Myocyte (in vitro differentiated cells): ENCODE results near the gene CCDC188. TPM values are rescaled to one million over a fixed set of nuclear protein-coding genes. Genes with fewer than 3 reads are reported as not detected.

Source experiments
- DNase-seq: peaks from one replicate; pipeline ENCODE4 v3.0.0-alpha.2; 2012; ENCODE audit warnings: low read depth
- total RNA-seq: library from RNA; depleted of rRNA; stranded (reverse); fragments of >200 nt; gene quantifications from 2 replicates; pipeline ENCODE4 v1.2.3, GENCODE V29; 2014

The CCDC188 gene
- total RNA-seq, 1 donor from 2014 or later: 0.40 TPM

DNA sequence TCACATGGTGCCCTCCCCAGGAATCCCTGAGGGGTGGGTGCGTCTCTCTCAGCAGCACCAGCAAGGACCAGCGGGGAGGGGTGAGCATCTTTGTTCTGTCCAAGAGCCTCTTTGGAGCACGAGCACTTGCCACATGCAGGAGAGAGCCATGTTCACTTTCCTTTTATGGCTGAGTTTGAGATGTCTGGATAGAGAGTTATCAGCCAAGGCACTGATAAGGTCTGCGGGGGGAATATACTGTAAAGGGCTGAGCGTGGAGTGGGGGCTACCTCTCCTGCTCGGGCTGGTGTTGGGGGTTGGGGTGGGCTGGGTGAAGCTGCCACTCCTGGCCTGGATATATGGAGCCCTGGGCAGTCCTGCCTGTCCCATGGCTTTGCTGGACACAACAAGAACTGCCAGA lies 34.9 kb upstream of the CCDC188 start:
- no peak for DNase-seq

DNA sequence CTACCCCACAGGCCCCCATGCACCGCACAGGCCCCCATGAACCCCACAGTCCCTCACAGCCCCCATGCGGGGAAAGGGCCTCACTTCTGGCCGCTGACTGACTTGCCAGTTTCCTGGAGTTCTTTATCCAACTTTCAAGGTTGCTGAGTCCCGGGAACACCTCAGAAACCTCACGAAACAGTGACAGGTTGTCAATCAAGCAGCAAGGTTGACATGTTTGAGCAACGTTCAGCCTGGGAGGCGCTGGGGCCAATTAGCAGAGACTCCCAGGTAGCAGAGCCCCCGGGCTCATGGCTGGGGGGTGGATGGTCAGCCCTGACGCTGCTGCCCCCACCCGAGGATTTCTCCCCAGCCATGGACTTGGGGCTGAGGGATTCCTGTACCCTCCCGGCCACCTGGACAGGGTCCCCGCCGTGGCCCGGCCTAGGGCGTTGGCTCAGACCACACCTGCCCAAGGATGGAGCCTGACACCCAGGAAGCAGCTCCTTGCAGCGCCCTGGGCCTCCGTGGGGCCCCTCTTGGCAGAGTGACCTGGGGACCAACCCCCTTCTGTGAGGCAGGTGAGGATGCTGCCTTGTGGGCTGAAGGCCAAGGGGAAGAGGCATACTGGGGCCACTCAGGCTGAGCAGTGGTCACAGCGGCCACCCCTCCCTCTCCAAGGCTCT lies 33.8 kb upstream of the CCDC188 start:
- DNase-seq: no peak

DNA sequence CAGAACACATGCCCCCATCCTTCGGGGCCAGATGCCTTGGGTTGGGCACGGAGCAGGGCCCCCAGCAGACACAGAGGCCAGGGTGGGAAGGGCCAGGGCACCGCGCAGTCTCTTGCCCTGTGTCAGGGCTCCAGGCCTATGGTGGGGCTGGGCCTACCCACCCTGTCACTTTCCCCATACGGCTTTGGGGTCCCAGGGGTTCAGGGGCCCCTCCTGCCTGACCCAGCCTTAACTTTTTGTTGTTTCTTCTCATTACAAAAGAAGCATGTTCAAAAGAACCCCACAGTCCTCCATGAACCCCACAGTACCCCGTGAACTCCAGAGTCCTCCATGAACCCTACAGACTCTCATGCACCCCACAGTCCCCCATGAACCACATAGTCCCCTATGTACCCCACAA lies 33.0 kb upstream of the CCDC188 start:
- no peak for DNase-seq

DNA sequence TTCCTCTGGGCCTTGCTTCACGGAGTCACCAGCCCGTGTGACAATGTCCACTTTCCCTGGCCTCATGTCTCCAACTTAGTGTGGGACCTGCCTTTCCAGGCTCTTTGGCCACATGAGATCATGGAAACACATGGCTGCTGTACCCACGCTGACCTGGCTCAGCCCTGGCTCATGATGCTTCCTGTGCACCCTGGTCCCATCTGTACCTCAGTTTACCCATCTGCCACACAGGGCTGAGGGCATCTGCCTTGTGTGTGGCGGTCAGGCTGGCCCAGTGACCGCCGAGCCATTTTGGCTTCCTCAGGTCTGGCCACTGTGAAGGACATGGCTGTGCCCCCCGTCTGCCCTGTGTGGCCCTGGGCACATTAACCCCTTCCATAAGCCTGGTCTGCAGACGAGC lies 32.2 kb upstream of the CCDC188 start:
- no peak for DNase-seq

DNA sequence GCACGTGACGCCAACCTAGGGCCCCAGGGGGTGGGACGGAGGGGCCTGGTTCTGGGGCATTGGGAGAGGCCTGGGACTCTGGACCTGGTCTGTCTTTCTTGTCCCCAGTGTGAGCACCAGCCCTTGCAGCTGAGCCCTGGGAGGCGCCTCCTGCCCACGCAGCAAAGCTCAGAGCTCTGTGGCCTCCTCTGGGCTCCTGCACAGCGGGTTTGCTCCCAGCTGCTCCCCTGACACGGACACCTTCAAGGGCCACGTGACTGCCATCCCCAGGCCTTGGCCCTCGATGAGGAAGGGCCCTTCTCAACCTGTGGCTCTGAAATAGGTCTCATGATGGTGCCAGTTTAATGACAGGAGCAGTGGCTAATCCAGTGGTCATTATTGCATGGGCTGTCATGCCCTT lies 31.5 kb upstream of the CCDC188 start:
- no peak for DNase-seq

DNA sequence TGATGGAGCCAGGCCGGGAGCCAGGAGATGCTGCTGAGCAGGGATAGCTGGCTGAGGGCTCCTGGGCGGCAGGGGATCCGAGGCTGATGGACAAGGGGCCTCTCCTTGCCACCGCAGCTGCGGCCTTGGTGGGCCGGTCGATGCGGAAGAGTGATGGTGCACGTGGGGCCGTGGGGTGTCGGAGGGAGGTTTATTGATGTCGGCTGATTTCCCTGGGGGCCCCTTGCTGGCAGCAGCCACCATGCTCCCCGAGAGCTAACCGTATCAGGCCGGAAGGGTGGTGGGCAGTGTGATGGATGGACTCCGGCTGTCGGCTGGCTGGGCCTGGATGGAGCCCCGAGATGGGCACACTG lies 31.0 kb upstream of the CCDC188 start:
- no peak for DNase-seq

DNA sequence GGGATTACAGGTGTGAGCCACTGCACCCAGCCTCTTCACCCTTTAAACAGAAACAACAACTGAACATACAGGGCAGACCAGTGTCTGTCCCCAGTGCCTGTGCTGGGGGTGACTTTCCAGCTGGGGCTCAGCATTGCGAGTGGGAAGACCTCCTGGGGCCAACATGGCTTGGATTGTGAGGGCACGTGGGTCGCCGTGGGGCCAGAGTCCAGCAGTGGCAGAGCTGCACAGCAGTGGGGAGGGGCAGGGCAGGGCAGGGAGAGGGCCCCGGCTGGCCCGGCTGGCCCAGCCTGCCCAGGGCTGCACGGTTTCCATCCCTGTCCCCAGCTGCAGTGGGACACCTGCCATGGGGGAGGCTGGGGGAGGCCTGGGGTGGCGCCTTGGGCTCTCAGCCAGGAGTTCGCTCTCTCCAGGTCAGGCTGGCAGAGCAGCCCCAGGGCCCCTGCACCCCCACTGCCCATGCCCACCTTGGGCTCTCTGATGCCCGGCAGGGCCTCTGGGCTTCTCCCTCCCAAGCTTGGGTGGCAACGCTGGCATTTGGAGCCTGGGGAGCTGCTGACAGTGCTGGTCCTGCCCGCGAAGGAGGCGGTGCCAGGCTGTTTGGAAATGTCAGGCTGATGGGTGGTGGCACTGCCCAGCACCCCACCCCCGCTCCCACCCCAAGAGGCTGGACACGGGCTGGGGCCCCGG lies 30.5 kb upstream of the CCDC188 start:
- no peak for DNase-seq

DNA sequence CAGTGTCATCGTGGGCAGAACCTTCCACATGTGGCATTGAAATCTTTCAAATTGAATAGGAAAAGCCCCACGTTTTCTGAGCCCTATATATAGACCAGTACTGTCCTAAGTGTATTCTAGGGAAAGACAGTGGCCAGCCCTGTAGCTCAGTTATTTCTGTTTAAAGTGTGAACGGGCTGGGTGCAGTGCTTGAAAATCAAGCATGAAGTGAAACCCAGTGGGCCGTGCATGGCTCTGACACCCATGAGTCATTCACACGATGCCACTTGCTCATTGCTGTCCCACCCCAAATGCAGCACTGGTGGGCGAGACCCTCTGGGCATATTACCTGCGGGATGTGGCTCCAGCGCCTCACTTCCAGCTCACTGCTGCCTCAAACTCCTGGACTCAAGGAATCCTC lies 29.8 kb upstream of the CCDC188 start:
- no peak for DNase-seq

DNA sequence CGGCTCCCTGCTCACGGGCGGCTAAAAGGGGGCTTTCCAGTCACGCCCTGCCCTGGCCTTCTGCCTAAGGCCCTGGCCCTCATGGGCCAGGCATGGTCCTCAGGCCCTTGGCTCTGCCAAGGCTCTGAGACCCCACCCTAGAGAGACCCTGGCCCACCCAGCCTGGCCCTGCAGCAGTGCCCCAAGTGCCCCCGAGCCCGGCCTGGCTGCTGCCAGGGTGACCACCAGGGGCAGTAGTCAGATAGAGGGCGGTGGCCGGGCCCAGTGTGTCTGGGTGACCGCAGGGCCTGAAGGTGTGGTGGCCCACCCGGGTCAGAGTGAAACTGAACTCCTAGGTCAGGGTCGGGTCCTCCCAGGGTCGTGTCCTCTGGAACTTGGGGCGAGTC lies 29.4 kb upstream of the CCDC188 start:
- no peak for DNase-seq

DNA sequence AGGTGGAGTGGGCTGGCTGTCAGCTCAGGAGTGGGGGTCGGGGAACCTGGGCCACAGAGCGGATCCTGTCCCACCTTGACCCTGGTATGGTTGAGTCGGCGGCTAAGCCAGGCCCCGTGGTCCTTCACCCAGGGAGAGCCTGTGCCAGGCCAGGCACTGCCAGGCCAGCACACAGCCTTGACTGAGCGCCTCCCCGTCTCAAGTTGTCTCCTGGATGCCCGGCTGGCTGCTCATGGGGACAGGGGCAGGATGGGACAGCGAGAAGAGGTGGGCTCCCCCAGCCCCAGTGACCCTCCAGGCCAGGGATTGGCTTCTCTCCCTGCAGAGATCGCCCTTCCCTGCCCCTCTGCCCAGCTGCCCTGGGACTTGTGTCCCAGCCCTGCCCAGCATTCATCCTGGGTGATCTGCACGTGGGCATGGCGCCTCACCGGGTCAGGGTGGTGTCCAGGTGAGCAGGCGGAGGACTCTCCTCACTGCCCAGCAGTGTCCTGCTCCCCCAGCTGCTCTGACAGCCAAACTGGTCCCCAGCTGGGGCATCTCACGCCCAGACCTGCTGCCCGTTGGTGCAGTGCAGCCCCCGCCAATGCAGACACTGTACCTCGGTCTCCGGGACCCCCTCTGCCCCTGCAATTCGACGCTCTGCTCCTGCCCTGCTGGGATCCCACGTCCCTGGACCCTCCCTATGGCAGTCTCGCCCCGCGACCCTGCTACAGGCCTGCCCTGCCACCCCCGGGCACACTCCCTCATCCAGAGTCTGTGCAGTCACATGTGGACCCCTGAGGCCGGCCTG lies 28.8 kb upstream of the CCDC188 start:
- no peak for DNase-seq

DNA sequence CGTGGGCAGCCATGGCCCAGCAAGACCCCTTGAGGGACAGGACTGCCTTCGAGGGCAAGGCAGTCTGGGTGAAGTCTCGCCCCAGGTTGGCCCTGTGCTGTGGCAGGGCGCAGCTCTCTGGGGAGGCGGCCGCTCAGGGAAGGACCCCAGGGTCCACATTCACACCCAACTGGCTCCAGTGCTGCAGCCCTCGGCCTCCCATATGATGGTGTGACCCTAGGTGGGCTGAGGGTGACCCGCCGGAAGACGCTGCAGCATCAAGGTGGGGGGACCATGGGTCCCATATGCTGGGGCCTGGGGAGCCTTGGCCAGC lies 28.0 kb upstream of the CCDC188 start:
- no peak for DNase-seq

DNA sequence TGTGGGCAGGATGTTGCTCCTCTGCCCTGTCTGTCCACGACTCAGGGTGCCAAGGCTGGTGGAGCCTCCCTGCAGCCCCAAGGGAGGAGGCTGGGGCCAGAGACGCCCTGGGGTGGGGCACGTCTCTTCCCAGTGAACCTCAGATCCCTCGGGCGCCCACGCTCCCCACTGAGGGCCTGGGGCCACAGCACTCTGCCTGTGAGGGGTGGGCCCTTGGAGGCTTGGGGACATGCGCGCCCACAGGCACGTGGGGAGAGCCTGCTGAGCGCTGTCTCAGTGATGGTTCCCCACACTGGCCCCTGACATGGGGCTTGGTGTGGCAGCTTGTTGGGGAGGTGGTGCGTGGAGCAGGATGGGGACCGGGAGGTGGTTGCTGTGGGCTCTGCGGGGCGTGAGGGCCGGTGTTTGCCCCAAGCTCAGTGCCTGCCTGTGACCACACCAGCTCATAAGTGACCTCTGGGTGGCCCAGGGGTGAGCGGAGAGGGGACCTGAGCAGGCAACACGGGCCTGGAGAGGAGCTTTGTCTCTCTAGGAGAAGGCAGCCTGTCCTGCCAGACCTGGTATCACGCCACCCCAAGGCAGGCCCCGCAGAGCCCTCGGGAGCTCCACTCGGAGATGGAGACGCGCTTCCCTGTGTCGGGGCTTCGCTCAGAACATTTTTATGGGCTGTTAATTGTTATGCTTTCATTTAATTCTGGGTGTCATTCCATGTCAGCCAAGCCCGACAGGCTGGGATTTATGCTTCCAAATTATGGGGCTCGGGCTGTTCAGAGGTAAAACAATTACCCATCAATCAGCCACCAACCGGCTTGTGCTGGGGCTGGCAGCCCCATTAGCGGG lies 27.4 kb upstream of the CCDC188 start:
- no peak for DNase-seq

DNA sequence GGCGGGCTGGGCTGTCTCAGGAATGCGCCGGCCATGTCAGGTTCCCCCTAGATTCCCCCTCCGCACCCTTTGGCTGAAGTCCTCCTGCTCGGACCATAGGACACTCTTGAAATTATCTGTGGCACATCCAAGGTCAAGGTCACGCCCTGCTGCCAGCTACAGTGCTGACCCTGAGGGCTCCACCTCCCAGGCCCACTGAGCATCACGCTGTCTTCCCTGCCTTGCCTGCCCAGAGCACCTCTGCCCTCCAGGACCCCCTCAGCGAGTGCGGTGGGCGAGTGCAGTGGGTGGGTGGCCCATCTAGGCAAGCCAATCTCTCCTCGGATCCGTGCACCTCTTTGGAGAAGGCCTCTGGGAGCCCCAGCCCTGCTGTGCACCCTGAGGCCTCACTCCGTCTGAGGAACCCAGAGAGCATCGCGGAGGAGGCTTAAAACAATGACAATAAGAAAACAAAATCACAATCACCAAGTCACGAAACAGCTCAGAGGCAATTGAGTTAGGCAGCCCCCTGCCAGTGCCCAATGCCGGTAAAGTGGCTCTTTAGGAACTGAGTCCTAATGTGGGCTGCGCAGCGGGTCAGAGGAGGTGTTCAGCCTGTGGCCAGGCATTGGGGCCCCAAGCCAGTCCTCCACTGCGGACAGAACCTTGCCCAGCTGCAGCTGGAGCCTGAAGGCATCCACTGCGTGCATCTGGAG lies 26.5 kb upstream of the CCDC188 start:
- no peak for DNase-seq

DNA sequence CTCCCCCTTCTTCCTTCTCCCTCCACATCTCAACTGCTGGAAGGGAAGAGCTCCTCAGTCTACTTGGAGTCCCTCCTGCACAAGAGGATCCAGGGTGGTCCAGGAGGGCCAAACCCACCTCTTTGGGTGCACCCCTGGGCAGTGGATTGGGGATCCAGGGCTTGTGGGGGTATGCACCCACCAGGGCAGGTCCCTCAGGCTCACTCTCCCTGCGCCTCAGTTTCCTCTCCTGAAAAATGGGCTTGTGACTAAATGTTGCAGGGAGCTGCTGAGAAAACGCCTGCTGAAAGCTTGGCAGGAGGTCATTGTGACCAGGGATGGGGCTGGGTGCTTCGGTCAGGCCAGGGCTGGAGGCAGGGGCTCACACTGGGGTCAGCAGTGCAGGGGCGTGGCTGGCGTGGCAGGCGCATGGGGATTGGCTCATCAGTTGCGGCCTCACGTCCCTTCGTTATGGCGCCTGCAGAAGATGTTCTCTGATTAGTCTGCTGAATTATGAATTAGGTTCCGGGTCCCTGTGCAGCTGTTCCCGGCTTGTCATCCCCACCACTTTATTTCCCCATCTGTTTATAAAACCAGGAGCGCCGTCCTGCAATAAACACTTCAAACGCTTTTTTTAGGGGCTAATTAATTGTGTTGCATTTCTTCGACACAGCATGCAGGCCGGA lies 25.7 kb upstream of the CCDC188 start:
- DNase-seq: peak; percentile 14

DNA sequence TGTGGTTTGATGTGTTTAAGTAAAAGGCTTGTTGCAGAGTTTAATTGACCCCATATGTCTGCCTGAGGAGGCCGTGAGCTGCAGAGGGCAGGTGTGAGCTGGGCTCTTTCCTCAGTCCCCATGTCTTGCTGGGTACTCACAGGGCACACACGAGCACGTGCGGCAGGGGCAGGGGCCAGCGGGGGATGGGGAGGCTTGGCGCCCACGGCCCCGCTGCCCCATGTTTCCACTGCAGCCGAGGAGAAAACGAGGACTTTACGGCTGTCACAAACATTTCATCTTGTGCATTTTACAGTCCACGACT lies 24.7 kb upstream of the CCDC188 start:
- DNase-seq: no peak

DNA sequence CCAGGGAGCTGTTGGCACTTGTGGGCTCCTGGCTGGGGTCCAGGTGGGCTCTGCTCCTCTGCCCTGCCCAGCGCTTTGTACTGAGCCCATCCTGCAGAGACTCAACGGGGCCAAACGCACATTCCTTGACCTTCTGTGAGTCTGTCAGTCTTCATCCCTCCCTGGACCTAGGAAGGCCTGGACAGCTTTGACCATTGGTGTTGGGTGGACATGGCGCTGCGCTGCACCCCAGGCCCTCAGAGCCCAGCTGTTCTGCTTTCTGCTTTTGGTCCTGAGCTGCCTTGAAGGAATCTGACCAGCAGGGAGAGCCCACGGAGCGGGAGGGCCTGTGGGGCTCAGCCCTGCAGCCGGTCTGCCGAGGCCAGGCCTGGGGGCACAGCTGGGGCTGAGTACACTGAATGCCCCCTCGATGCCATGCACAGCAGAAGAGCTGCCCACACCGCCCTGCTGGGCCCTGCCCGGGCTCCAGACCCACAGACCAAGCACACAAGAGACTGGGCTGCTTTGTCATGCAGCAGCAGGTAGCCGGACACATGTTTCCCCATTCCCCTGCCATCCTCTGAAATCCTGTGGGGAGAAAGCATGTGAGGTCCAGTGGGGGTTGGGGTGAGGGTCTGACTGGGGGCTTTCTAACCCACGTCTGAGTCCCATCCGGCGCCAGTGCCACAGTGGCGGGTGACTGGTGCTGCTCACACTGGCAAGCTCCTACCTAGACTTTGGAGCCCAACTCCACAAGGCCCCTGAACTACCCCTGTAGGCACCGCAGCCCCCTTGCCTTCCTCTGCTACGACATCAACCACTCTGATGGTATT lies 24.1 kb upstream of the CCDC188 start:
- peak; percentile 41 for DNase-seq

DNA sequence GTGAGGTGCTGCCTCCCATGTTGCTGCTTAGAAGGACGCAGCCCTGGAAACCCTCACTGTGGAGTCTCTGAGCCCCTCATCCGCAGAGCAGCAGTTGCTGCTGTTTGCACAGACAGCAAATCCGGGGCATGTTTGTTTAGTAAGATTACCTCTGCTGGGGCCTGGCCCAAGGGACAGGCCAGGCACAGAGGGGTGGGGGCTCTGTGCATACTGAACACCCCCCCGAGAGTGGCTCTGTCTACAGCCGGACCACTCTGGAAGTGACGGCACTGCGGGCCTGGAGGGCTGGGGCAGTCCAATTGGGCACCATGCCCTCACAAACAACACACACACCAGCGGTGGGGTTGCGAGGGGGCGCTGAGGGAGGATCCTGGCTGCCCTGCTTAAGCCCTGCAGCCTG lies 22.9 kb upstream of the CCDC188 start:
- no peak for DNase-seq

DNA sequence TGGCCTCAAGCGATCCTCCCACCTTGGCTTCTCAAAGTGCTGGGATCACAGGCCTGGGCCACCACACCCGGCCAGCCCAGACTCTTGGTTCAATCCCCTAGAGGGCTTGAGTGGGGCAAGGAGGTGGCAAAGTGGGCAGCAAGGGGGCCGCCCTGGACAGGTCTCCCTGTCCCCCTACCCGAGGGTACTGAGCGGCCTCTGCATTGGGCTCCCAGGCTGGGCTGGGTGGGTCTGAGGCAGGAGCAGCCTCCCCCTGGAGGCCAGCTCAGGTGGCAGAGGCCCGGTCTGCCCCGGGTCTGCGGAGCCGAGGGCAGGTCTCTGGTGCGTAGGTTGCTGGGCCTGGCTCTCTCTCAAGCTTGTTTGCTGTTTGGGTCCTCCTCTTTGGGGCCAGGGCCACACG lies 22.4 kb upstream of the CCDC188 start:
- no peak for DNase-seq

DNA sequence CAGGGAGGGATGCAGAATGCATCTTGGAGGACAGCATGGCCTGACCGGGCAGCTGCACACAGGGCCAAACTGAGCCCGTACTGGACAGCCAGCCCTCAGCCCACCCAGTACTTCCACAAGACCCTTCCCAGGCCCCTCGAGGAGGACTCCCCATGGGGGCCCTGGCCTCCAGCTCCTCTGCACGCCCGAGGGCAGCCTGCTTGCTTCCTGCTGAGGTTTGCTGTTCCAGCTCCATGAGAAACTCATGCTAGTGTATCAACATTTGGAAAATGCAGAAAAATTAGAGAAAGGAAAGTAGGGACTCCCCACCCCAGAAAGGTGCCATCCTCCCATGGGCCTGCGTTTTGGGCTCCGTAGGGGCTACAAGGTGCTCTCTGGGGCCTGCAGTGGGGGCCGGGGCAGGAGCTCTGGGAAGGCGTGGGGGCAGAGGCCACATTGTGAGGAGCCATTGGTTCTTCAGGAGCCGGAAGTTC lies 21.3 kb upstream of the CCDC188 start:
- no peak for DNase-seq
